H1 (cell line): ENCODE measurements around the gene MLANA. TPM values are rescaled to one million over a fixed set of nuclear protein-coding genes. Genes with fewer than 3 reads are reported as not detected.

Experiments used
- CTCF ChIA-PET: fragments of 300-600 bp; sonication (Branson Sonifier 250); formaldehyde crosslinking; loops from one replicate; lab custom pipeline; 2021; ENCODE audit not compliant: partially characterized antibody; lab: Charles Lee
- POLR2A ChIA-PET: fragments of 300-600 bp; sonication (Branson Sonifier 250); formaldehyde crosslinking; loops from one replicate; lab custom pipeline; 2021; ENCODE audit warnings: inconsistent platforms; ENCODE audit not compliant: partially characterized antibody; lab: Charles Lee
- DNase-seq, 2 experiments: peaks; one replicate each; pipeline versions ENCODE4 v3.0.0 to v3.0.0-alpha.2; 2010 to 2022; ENCODE audit warnings: low spot score in 2 of 2, low read depth in 1 of 2, mixed read lengths in 1 of 2
- FAIRE-seq: peaks from 2 replicates; lab custom pipeline; 2011; peaks lifted over from hg19 to GRCh38; lab: Jason Lieb, UNC
- H2AFZ ChIP-seq: 2 replicates; pipeline ENCODE4 v1.8.1; 2012; ENCODE audit warnings: low read length, inconsistent platforms
- H2AK5ac ChIP-seq: 2 replicates; pipeline ENCODE4 v1.6.1; 2013; ENCODE audit warnings: low read depth, low read length
- H2BK120ac ChIP-seq: replicated peaks from 2 replicates; pipeline ENCODE3; 2013; ENCODE audit warnings: low read depth, low read length, inconsistent platforms
- H2BK12ac ChIP-seq: 2 replicates; pipeline ENCODE4 v1.6.1; 2013; ENCODE audit warnings: low read depth, low read length
- H2BK15ac ChIP-seq: 2 replicates; pipeline ENCODE4 v1.6.1; 2013; ENCODE audit warnings: low read length
- H2BK20ac ChIP-seq: 2 replicates; pipeline ENCODE4 v1.6.1; 2013; ENCODE audit warnings: low read length
- H2BK5ac ChIP-seq: 2 replicates; pipeline ENCODE4 v1.6.1; 2013; ENCODE audit warnings: low read depth, low read length
- H3K14ac ChIP-seq: 2 replicates; pipeline ENCODE4 v1.6.1; 2013; ENCODE audit warnings: inconsistent platforms; ENCODE audit not compliant: insufficient read length
- H3K18ac ChIP-seq: 2 replicates; pipeline ENCODE4 v1.6.1; 2013; ENCODE audit warnings: low read length; ENCODE audit errors: extremely low read depth
- H3K23ac ChIP-seq: 2 replicates; pipeline ENCODE4 v1.6.1; 2013; ENCODE audit warnings: inconsistent platforms; ENCODE audit not compliant: insufficient read length
- H3K23me2 ChIP-seq: 2 replicates; pipeline ENCODE4 v1.6.1; 2013; ENCODE audit warnings: low read depth, low read length
- H3K27ac ChIP-seq: 2 replicates; pipeline ENCODE4 v1.6.1; 2011; ENCODE audit warnings: low read depth, low read length, inconsistent platforms
- H3K27me3 ChIP-seq, 4 experiments: replicated peaks in 1 of 4; 1 replicate in 1 of 4; 2 replicates in 3 of 4; pipeline versions ENCODE4 v1.6.1 to v1.8.1; 2011 to 2013; ENCODE audit warnings: low read length in 3 of 4, mild to moderate bottlenecking in 3 of 4, inconsistent platforms in 2 of 4, mixed read lengths in 2 of 4, moderate library complexity in 1 of 4; ENCODE audit not compliant: control insufficient read depth in 3 of 4, insufficient read depth in 3 of 4; ENCODE audit errors: extremely low read depth in 1 of 4
- H3K36me3 ChIP-seq, 4 experiments: 2 replicates each; pipeline versions ENCODE4 v1.6.1 to v1.8.1; 2011 to 2013; ENCODE audit warnings: mild to moderate bottlenecking in 4 of 4, low read length in 3 of 4, moderate library complexity in 2 of 4, control low read depth in 1 of 4, inconsistent platforms in 1 of 4; ENCODE audit not compliant: insufficient read depth in 4 of 4, control insufficient read depth in 2 of 4
- H3K4ac ChIP-seq: replicated peaks from 2 replicates; pipeline ENCODE3; 2013; ENCODE audit warnings: low read length, low read depth, mixed read lengths, inconsistent platforms; ENCODE audit not compliant: insufficient read length
- H3K4me1 ChIP-seq, 4 experiments: replicated peaks in 1 of 4; 1 replicate in 1 of 4; 2 replicates in 3 of 4; pipeline versions ENCODE4 v1.6.1 to v1.8.1; 2011 to 2013; ENCODE audit warnings: low read length in 3 of 4, inconsistent platforms in 2 of 4, mixed read lengths in 1 of 4; ENCODE audit not compliant: insufficient read depth in 4 of 4, control insufficient read depth in 3 of 4
- H3K4me2 ChIP-seq, 2 experiments: 2 replicates each; pipeline versions ENCODE4 v1.6.1 to v1.8.1; 2011 to 2013; ENCODE audit warnings: low read depth in 2 of 2, low read length in 2 of 2, control low read depth in 1 of 2, inconsistent platforms in 1 of 2, mild to moderate bottlenecking in 1 of 2; ENCODE audit not compliant: insufficient read depth in 1 of 2
- H3K4me3 ChIP-seq, 4 experiments: fragments of 200-600, 300-600 bp in 1 of 4; sonication (generic), shearing (Covaris generic), sonication (Bioruptor Twin) in 1 of 4; 2 replicates each; pipeline versions ENCODE4 v1.5.1 to v1.8.1; 2011 to 2016; ENCODE audit warnings: low read length in 4 of 4, low read depth in 3 of 4, control low read depth in 2 of 4, inconsistent platforms in 2 of 4, mild to moderate bottlenecking in 2 of 4, mixed read lengths in 1 of 4, moderate library complexity in 1 of 4; ENCODE audit not compliant: insufficient read depth in 2 of 4; ENCODE audit errors: extremely low read depth in 1 of 4
- H3K56ac ChIP-seq: replicated peaks from 2 replicates; pipeline ENCODE3; 2013; ENCODE audit warnings: low read depth, mild to moderate bottlenecking, mixed read lengths, low read length, inconsistent platforms; ENCODE audit not compliant: insufficient read length
- H3K79me1 ChIP-seq: 2 replicates; pipeline ENCODE4 v1.6.1; 2013; ENCODE audit warnings: low read depth, low read length, control low read depth
- H3K79me2 ChIP-seq, 2 experiments: 2 replicates each; pipeline versions ENCODE4 v1.6.1 to v1.8.1; 2012 to 2013; ENCODE audit warnings: low read length in 2 of 2, mild to moderate bottlenecking in 2 of 2, inconsistent platforms in 1 of 2; ENCODE audit not compliant: insufficient read depth in 2 of 2, control insufficient read depth in 1 of 2
- H3K9ac ChIP-seq, 4 experiments: replicated peaks in 1 of 4; 1 replicate in 1 of 4; 2 replicates in 3 of 4; pipeline versions ENCODE4 v1.6.1 to v1.8.1; 2011 to 2013; ENCODE audit warnings: low read depth in 3 of 4, low read length in 3 of 4, control low read depth in 2 of 4, mild to moderate bottlenecking in 2 of 4, moderate library complexity in 2 of 4, inconsistent platforms in 1 of 4; ENCODE audit errors: extremely low read depth in 1 of 4
- H3K9me3 ChIP-seq, 2 experiments: 2 replicates each; pipeline versions ENCODE4 v1.6.1 to v1.8.1; 2012 to 2013; ENCODE audit warnings: mild to moderate bottlenecking in 2 of 2, moderate library complexity in 2 of 2, control low read depth in 1 of 2, inconsistent platforms in 1 of 2, low read depth in 1 of 2, low read length in 1 of 2, mixed read lengths in 1 of 2; ENCODE audit not compliant: insufficient read depth in 2 of 2
- H4K20me1 ChIP-seq, 2 experiments: replicated peaks in 1 of 2; 2 replicates each; pipeline versions ENCODE3 to v1.8.1; 2011 to 2013; ENCODE audit warnings: inconsistent platforms in 2 of 2, low read length in 2 of 2, mild to moderate bottlenecking in 1 of 2; ENCODE audit not compliant: insufficient read depth in 2 of 2, control insufficient read depth in 1 of 2
- H4K5ac ChIP-seq: 2 replicates; pipeline ENCODE4 v1.6.1; 2013; ENCODE audit warnings: low read length, low read depth, mixed read lengths, inconsistent platforms; ENCODE audit not compliant: insufficient read length
- H4K8ac ChIP-seq: 2 replicates; pipeline ENCODE4 v1.8.0; 2013; ENCODE audit warnings: mild to moderate bottlenecking, moderate library complexity, low read length, inconsistent platforms; ENCODE audit not compliant: insufficient read depth; ENCODE audit errors: extremely low read depth
- H4K91ac ChIP-seq: replicated peaks from 2 replicates; pipeline ENCODE3; 2013; ENCODE audit warnings: low read length, mixed read lengths, inconsistent platforms; ENCODE audit not compliant: insufficient read length
- BRCA1 ChIP-seq: IDR thresholded peaks from 2 replicates; pipeline ENCODE4 v1.6.1; 2012; ENCODE audit warnings: low read depth, low read length, improper control_type of control experiment
- CBX8 ChIP-seq: fragments of 300-800, 300-1000 bp; sonication (generic); IDR thresholded peaks from 2 replicates; pipeline ENCODE4 v1.7.1; 2016; ENCODE audit warnings: low read depth, low read length, borderline replicate concordance
- CTBP2 ChIP-seq: IDR thresholded peaks from 2 replicates; pipeline ENCODE4 v1.7.0; 2011; ENCODE audit warnings: borderline replicate concordance, mild to moderate bottlenecking, moderate library complexity, mixed read lengths, low read length; ENCODE audit not compliant: insufficient read depth, insufficient read length
- EP300 ChIP-seq, 2 experiments: IDR thresholded peaks; 1 replicate in 1 of 2; 2 replicates in 1 of 2; pipeline ENCODE4 v1.6.1; 2011 to 2012; ENCODE audit warnings: low read depth in 2 of 2, low read length in 2 of 2, mild to moderate bottlenecking in 2 of 2, borderline replicate concordance in 1 of 2, inconsistent platforms in 1 of 2, moderate library complexity in 1 of 2
- GABPA ChIP-seq: IDR thresholded peaks from 2 replicates; pipeline ENCODE4 v1.6.1; 2011; ENCODE audit warnings: mild to moderate bottlenecking, low read length, moderate library complexity, borderline replicate concordance; ENCODE audit not compliant: insufficient read depth
- JUND ChIP-seq: IDR thresholded peaks from 2 replicates; pipeline ENCODE4 v1.6.1; 2011; ENCODE audit warnings: mild to moderate bottlenecking, improper control_type of control experiment, low read length
- KDM1A ChIP-seq: fragments of 200-600, 300-600 bp; sonication (generic); IDR thresholded peaks from 2 replicates; pipeline ENCODE4 v1.7.1; 2016; ENCODE audit warnings: mild to moderate bottlenecking, low read length, borderline replicate concordance
- POLR2A ChIP-seq, 2 experiments: IDR thresholded peaks; 1 replicate in 1 of 2; 2 replicates in 1 of 2; pipeline ENCODE4 v1.6.1; 2011; ENCODE audit warnings: low read depth in 2 of 2, low read length in 2 of 2, mild to moderate bottlenecking in 2 of 2; ENCODE audit errors: control extremely low read depth in 1 of 2
- POU5F1 ChIP-seq: IDR thresholded peaks from 2 replicates; pipeline ENCODE4 v1.6.1; 2011; ENCODE audit warnings: low read depth, mild to moderate bottlenecking, low read length, moderate library complexity
- RFX5 ChIP-seq: IDR thresholded peaks from 2 replicates; pipeline ENCODE4 v1.6.1; 2011; ENCODE audit warnings: low read depth, low read length, improper control_type of control experiment, borderline replicate concordance
- RNF2 ChIP-seq: fragments of 200-900, 300-1000 bp; sonication (generic); IDR thresholded peaks from 2 replicates; pipeline ENCODE4 v1.7.1; 2016; ENCODE audit warnings: borderline replicate concordance, low read depth, mild to moderate bottlenecking, antibody characterized with exemption, low read length; ENCODE audit not compliant: poor library complexity, severe bottlenecking; ENCODE audit errors: missing control alignments
- SIRT6 ChIP-seq: IDR thresholded peaks from one replicate; pipeline ENCODE4 v1.7.1; 2012; ENCODE audit warnings: low read length, inconsistent platforms
- TCF12 ChIP-seq: IDR thresholded peaks from 2 replicates; pipeline ENCODE4 v1.6.1; 2011; ENCODE audit warnings: low read depth, mild to moderate bottlenecking, low read length
- WGBS, 2 experiments: shearing (Covaris generic) in 1 of 2; methylation state at CpG; one replicate each; pipeline versions ENCODE4 v1.1.6 to v1.1.7; 2013 to 2015; ENCODE audit warnings: low lambda C conversion rate in 2 of 2, mixed read lengths in 2 of 2, inconsistent platforms in 1 of 2, low coverage in 1 of 2, missing lambda C conversion rate in 1 of 2; ENCODE audit not compliant: insufficient replicate concordance in 2 of 2, insufficient coverage in 1 of 2, insufficient read length in 1 of 2; ENCODE audit errors: extremely low coverage in 1 of 2, missing lambda C conversion rate in 1 of 2; 5-methylcytosine and 5-hydroxymethylcytosine counted together
- polyA plus RNA-seq, 7 experiments: library from polyadenylated mRNA; depleted of rRNA in 3 of 7; stranded (reverse) in 5 of 7; unstranded in 2 of 7; fragments of >200 nt in 5 of 7; fragments of 200-250 nt in 2 of 7; gene quantifications; 1 replicate in 5 of 7; 2 replicates in 1 of 7; 4 replicates in 1 of 7; pipeline versions ENCODE4 v1.2.1 to v1.2.3, GENCODE V29; 2011 to 2013; ENCODE audit warnings: missing spikeins in 2 of 7, mixed read lengths in 2 of 7
- total RNA-seq: library from RNA; stranded (reverse); fragmentation: NEBNext Ultra II Directional; extraction: Animal tissue kit (Norgen Biotek cat#: 25700); gene quantifications from 2 replicates; pipeline ENCODE4 v1.2.1, GENCODE V29; 2021

The MLANA gene
- total and polyA plus RNA-seq, 2 of the 8 experiments (the other 6 are each of a cell fraction or from before 2014, with no cell fraction given): not detected

DNA sequence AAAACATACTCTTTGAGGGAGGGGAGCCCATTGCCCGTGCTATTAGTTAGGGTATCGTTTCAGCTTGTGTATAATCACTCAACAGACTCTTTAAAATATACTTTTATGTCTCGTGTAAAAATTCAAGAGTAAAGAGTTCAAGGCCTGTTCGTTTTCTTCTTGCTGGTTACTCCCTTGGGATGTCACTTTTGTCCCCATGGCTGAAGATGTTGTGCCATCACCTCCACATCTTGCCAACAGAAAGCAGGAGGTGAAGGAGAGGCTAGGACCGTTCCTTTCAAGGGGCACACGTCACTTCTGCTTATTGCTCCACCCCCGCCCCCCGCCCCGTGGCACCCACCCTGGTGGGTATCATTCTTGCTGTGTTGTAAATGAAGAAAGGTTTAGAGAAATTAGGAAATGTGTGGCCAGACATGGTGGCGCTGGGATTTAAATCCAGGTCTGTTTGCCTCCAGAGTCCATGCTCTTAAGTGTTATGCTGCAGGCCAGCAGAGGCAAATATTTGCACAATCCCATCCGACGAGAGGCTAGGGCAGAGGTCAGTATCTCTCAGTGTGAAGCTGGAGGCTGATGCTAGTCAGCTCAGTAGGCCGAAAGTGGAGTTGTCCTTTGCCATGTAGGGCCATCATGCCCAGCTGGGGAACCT, 3.0 kb downstream of the MLANA start:
- no peak for DNase-seq
- no peak for FAIRE-seq
- Histone ChIP-seq H3K23ac (no peak overlapping the region), H2BK15ac (no peak overlapping the region), H4K20me1 (no peaks in the 10 kb centered on the region), H3K4me3 (no peak overlapping the region), H3K23me2 (no peaks in the 10 kb centered on the region), H2BK20ac (no peak overlapping the region), H2BK120ac (no peak overlapping the region), H3K9me3 (no peaks in the 10 kb centered on the region), H3K79me2 (no peaks in the 10 kb centered on the region), H3K18ac (no peak overlapping the region), H3K36me3 (no peaks in the 10 kb centered on the region), H2AFZ (no peak overlapping the region), H3K9ac (no peak overlapping the region), H3K56ac (no peak overlapping the region), H3K27me3 (no peaks in the 10 kb centered on the region), H2BK5ac (no peak overlapping the region), H4K8ac (no peak overlapping the region), H3K4me2 (no peak overlapping the region), H4K91ac (no peak overlapping the region), H3K4me1 (no peaks in the 10 kb centered on the region), H2AK5ac (no peak overlapping the region), H3K14ac (no peak overlapping the region), H4K5ac (no peak overlapping the region), H2BK12ac (no peak overlapping the region), H3K4ac (no peak overlapping the region), H3K27ac (no peak overlapping the region), H3K79me1 (no peaks in the 10 kb centered on the region)
- ChIA-PET CTCF (interaction anchor here (1.2 to 9.8 kb wide), 3 partner anchors 7 to 91 kb away, joined by 4 to 120 read pairs (median 4); no protein-coding TSS in a partner anchor), POLR2A (no interaction called here)
- 81% methylated on average over 13 of the region's 13 CpGs; no CpG with 5 or more reads in 1 of the 2 experiments for WGBS, 2 experiments
- TF ChIP-seq SIRT6 (no peak), CTBP2 (no peak), KDM1A (no peak), JUND (no peak), TCF12 (no peak), CBX8 (no peak), POLR2A (IDR thresholded peaks at IDR 0.05; ENCODE audit: control extremely low read depth in 1 of 2, low read depth in 2 of 2, low read length in 2 of 2) (no peak), RFX5 (no peak), BRCA1 (no peak), GABPA (no peak), RNF2 (no peak), POU5F1 (no peak), EP300 (IDR thresholded peaks at IDR 0.05; ENCODE audit: borderline replicate concordance in 1 of 2, low read depth in 2 of 2, low read length in 2 of 2) (no peak)
